ENCODE data around the gene PTPRN2. TPM values are rescaled to one million over a fixed set of nuclear protein-coding genes. Genes with fewer than 3 reads are reported as not detected.

Gene PTPRN2
- total and polyA plus RNA-seq, 2 of the 8 experiments (the other 6 are each of a cell fraction or from before 2014, with no cell fraction given) = 2.6 to 4.5 TPM

DNA sequence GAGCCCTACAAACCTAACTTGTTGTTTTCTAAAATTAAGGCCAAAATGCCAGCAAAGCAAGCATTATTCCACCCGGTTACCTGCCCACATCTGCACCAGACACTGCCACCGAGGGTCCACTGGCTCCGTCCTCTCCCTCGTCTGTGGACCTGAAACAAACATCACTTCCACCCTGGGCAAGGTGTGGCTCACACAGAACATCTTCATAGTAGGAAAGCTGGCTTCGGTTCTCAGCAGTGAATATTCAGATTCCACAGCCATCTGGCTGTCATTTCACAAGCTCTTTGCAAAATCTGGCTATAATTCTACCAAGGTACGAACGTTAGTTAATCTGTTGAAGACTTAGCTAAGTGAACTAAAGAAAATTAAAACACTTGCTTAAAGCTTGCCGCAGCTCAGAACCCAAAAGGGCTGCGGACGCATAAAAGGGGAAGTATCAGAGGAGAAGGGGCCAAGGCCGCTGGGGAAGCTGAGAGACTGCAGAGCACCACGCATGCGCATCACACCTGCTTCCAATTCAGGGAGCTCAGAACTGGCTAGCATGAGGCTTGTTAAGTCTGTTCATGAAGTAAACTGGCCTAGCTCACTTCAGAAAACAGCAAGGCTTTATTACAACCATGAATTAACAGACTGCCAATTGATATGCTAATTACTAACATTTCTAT lies 46.1 kb downstream of the PTPRN2 start (continued):
- TF ChIP-seq HDAC2 (IDR thresholded peaks at IDR 0.05; ENCODE audit: borderline replicate concordance in 1 of 2, low read depth in 2 of 2, low read length in 2 of 2) (no peak), CBX8 (IDR thresholded peaks at IDR 0.05; ENCODE audit: borderline replicate concordance, low read depth, low read length) (no peak), GTF2F1 (IDR thresholded peaks at IDR 0.05; ENCODE audit: borderline replicate concordance, low read depth, low read length) (no peak), BRCA1 (IDR thresholded peaks at IDR 0.05; ENCODE audit: low read depth, low read length) (no peak), POU5F1 (IDR thresholded peaks at IDR 0.05; ENCODE audit: low read depth, low read length) (no peak)

Data from H1 (cell line).